DMS 273 (cell line): Measurements from ENCODE around the gene THAP10.

Experiments
- DNase-seq: peaks from one replicate; lab custom pipeline; 2025; ENCODE audit not compliant: unreplicated experiment; lab: John Stamatoyannopoulos, UW

The THAP10 gene

DNA sequence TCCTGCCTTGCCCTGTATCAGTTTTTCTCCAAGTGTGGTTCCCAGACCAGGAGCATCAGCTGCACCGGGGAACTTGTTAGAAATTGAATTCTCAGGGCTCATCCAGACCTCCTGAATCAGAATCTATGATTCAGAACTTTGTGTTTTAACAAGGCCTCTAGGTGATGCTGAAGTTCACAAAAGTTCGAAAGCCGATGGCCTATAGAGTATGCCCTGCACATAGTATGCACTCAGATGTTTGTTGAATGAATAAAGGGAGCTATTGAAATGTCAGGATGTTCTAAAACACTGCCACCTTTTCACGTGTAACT, 37.6 kb downstream of the THAP10 start:
- peak; percentile 35 for DNase-seq

DNA sequence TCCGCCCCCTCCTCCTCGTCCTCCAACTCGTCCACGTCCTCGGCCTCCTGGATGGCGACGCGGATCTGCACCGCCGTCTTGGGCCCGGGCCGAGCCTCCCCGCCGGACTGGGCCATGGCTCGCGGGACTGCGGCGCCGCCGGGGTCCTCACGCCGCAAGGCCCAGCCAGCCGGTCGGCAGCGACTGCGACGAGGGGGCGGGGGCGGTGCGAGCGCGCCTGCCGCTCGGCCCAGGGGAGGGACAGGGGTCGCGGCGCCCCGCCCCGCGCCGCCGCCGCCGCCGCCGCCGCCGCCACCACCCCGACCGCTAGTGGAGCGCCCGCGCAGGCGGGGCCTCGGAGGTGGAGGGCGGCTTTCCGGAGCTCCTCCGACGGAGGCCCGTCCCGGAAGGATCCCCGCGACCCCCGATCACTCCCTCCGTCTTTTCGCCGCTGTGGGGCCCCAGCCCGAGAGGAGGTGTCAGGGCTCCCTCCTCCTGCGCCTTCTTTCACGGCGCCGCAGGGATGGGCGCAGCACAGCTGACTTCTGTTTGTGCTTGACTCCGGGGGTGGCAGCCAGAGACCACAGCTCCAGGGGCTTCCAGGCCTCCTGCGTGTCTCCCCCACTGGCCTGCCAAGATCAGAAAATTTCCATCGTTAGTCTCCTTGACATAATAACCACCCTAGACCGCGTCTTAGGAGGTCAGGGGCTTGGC, 38.1 kb downstream of the THAP10 start, which contains the start of gene LARP6:
TSS of gene LARP6 (minus strand) at position 185 of the 693 bp plus-strand sequence. CDS start at position 116, 69 bp downstream.
- peak; percentile 63 for DNase-seq

DNA sequence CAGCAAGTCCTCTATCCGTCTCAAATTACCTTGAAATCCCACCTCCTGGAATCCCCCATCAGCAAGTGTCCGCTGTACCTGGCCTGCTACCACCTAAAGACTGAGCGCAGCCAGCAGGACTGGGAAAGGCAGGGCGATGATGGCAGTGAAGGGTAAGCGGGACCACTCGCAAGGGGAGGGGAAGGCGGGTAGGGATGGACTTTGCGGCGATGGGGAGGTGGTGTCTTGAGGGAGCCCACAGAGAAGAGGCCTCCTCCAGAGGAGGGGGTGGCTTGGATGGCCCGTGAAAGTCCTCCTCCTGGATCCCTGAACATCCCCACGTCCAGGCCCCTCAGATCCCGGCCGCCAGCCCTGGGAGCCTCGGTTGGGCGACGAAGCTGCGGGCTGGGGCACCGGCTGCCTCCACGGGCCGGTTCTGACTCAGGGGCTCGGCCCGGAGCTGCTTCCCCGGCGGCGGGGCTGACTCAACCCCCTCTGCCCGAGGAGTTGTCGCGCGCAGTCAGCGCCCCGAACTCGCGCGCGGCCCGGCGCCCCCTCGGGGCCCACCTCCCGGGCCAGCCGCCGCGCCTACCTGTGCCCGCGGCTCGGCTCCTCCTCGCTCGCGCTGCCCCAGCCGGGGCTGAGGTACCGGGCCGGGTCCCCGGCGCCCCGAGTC, 38.8 kb downstream of the THAP10 start:
- peak; percentile 35 for DNase-seq

DNA sequence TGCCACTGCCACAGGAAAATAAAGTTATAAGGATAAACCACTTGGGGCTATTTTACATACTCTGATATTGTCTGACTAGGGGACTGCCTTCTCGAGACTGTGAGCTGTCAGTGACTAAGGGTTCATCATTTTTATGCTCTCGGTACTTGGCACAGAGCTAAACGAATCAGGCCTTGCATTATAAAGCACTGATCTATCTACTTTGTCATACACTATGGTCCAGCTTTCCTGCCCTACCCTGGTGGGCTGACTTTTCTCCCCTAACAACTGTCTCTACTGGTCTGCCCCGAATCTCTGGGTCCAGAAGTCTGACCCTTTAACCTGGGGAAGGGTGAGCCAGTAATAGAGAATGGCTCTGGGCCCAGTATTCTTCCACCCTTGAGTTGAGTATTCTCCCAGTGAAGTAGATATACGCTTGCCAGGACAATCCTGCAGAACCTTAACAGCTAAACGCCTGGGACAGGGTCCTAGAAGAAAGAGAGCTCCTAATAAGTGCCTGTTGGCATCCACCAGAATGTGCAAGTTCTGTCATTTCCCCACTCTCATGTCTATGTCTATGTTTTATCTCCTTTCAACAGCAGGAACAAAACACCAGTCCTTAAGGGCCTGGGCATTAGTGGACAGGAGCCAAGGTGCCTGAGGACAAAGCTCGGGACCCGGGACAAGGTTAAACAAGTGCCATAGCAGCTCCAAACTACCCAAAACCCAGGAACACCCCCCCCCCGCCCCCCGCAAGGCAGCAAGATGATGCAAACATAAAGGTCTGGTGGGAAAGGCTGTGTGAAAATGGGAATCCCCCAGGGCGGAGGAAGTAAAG, 39.5 kb downstream of the THAP10 start:
- DNase-seq, result no peak

DNA sequence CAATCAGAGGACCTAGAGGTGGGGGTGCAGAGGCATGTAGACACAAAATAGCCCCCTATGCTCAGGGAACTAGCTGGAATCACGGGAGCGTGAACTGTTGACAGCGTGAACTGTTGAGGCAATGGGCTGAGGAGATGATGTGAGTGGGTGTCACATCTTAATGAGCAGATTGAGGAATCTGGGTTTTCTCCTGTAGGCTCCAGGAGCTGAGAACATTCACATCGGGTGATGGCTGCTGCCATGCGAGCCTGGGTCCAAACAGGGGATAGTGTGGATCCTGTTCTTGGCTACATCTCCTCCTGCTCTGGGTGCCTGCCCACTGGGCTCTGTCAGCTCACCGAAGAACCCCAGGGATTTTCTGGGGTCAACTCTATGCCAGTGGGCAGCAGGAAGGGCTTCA, 40.3 kb downstream of the THAP10 start:
- DNase-seq, result no peak

DNA sequence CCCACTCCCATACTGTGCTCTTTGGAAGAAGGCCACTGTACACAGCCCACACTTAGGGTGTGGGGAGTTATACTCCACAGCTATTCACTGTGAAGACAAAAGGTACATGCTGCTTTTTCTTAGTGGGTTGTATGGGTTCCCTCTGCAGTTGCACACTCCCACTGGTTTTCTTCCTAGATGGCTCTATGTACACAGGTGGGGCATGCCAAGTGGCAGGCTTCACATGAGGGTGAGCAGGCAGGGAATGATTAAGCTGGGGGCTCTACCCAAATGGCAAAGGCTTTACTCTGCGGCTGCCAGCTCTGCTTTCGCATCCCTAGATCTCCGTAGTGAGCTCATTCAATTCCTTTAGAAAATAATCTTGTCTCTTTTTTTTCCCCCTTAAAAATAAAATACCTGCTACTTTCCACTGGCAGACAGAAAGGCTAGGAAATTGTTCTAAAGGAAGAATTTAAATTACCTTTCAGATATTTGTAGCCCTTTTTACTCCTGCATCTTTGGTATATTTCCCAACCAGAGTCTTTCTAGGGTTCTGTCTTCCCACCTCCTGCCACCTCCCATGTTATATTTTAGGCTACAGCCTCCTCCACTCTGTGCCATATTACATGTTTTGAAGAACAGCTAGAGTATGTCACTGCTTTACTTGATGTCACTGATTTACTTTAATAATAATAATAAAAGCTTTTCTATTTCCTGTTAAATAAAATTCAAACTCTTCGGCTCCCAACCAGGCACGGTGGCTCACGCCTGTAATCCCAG, 46.5 kb downstream of the THAP10 start:
- no peak for DNase-seq

DNA sequence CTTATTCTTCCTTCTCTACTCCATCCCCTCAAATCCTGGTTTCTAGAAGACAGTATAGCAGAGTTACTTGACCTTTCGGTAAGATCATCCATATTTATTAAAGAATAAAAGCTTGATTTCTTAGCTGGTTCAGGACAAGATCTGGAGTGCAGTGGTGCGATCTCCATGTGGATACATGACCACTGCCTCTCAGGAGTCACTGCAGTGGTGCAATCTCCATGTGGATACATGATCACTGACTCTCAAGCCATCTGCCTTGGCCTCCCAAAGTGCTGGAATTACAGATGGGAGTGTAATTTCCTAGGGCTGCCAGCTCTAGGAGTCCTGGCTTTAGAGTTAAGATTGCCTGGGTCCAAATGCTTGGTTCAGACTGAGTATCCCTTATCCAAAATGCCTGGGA, 54.8 kb downstream of the THAP10 start:
- DNase-seq, result peak; percentile 9

DNA sequence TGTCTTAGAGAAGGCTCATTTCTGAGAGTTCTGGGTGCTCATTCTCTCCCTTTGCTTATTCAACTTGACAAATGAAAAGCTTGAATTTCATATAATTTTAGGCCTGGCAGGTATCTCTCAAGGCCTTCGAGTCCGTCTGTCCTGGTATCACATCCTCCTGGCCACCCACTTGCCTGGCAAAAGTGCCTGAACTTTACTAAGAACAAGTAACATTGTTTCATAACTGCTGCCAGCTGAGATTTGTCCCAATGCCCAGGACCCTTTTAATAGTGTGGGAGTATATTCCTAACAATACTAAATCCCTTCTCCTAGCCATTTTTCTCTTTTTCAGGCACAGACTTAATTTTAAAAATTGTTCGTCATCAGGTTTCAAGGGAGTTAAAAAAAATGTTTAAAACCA, 56.4 kb downstream of the THAP10 start:
- DNase-seq, result no peak

DNA sequence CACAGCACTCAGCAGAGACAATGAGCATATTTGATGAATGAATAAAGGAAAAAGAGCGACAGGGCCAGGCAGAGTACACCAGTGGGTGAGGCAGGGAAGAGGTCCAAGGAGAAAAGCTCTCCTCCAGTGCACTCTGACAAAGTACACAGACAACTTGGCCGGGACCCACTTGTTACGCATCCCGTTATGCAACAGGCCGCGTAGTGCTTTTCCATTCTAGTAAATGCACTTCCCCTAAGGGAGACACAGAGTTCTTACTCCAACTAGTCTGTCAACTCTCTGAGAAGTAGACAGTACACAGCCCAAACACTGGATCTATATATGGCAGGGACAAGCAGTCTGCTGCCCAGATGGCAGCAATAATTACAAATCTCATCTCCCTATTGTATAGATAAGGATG, 56.8 kb downstream of the THAP10 start:
- no peak for DNase-seq

DNA sequence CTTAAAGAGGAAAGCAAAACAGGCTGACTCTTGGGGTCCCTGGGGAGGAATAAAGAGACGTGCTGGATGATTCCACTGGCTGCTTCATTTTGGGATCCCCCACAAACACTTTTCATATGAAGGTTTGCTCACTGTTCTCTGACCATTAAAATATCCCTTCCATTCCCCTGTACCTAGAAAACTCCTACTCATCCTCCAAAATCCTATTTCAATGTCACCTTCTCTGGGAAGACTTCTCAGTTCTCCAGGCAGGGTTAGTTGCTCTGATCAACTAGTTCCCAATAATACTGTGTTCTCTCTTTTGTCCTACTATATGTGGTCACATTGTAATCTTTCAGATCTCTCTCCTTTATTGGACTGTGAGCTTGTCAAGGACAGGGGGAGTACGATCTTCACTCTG, 57.2 kb downstream of the THAP10 start:
- DNase-seq, result no peak

DNA sequence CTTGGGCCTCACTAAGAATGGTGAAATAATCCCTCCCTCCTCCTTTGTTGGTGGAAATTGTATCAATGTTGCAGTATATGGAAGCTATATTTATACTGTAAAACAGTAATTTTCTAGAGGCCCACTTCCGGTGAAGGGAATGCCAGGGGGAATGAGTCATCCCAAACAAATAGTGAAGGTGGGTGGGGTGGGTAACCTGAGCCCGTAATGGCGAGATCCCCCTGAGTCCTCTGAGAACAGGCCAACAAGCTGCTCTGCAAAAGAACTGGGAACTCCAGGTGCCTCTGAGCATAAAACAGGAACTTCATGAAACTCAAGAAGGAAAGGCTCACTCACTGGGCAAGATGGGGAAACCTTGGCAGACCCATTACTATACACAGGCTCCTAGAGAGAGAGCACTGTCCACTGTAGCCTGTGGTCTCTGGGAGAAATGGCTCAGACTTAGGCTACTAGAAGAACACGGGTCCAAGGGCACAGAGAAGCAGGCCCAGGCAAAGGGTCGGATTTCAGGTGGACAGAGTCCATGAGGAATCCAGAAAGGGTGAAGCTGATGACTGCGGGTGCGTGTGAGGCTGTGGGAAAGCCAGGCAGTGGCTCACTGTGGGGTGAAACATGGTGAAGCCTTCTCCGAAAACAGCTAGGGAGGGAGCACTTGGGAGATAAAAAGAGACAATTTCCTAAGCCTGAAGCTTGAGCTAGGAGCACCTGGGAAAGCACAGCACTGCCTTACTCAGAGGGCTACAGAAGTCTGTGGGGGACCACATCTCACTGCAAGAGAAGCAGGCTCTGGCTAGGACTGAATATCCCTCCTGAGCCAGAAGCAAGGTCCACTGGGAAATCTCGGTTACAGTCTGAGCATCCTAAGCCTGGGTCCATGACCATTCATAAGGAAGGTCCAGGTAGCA, 58.1 kb downstream of the THAP10 start:
- DNase-seq, result peak; percentile 54

DNA sequence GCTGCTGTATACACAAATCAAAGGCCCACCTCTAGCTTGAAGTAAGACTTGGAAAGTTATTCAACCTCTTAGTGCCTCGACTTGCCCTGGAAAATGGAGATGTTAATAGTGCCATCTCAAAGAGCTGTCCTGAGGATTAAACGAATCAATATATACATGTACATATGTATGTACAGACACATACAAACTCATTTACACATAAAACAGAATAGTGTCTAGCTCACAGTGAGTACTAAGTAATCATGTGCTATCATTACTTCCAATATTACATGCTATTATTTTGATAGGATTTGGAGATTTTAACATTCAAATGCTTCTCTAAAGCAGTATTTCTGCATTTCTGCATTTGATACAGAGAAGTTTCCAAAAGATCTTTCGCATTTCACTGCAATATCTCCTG, 58.8 kb downstream of the THAP10 start:
- no peak for DNase-seq

DNA sequence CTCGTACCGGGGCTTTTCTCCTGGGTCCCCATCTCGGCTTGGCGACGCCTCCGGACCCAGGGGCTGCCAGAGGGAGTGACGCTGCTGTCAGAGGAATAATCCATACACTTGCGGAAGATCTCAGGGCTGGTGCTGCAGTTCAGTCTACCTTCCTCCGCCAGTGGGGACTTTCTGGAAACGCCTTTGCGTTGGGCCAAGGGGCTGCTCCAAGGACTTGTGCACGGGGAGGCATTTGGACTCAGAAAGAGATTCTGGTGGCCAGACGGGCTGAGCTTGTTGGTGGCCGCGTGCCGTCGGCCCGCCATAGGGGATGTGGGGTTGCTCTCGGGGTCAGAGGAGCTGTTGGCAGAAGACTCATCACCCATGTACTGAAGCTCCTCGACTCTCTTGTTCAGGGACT, 60.1 kb downstream of the THAP10 start:
- DNase-seq, result no peak
